ENCODE measurements around the gene KIAA1217. TPM values are rescaled to one million over a fixed set of nuclear protein-coding genes. Genes with fewer than 3 reads are reported as not detected.

Gene KIAA1217
- total RNA-seq, 1 donor from 2014 or later: 16.2 TPM

GRCh38 chr10:24219963-24220362 is 11.0 kb downstream of the KIAA1217 start:
- no peaks in the 10 kb centered on the region for H3K27me3 ChIP-seq (ENCODE audit: control insufficient read depth in 3 of 3, insufficient read depth in 3 of 3, low read length in 3 of 3)
- H3K9me3 ChIP-seq (ENCODE audit: control insufficient read depth in 3 of 3, low read length in 3 of 3): no peaks in the 10 kb centered on the region
- H3K27ac ChIP-seq (ENCODE audit: low read depth, low read length): no peak overlapping the region
- no peak overlapping the region for H3K4me3 ChIP-seq (ENCODE audit: low read length in 3 of 3)
- H3K9ac ChIP-seq (ENCODE audit: low read depth in 1 of 3, low read length in 3 of 3): peak overlapping the region in 1 of 3 donors; percentile 21
- peaks cover 14 to 23% (median 19%) of the 10 kb centered on the region in 3 donors for H3K36me3 ChIP-seq (ENCODE audit: control insufficient read depth in 3 of 3, insufficient read depth in 3 of 3, low read length in 3 of 3)
- H3K4me1 ChIP-seq (ENCODE audit: control insufficient read depth in 3 of 3, insufficient read depth in 3 of 3, low read length in 3 of 3): peaks cover 18 to 37% (median 26%) of the 10 kb centered on the region in 3 donors

- Histone ChIP-seq H3K4me1 (ENCODE audit: control insufficient read depth in 3 of 3, insufficient read depth in 3 of 3, low read length in 3 of 3) (peaks cover 0 to 12% (median 3%) of the 10 kb centered on the region in 3 donors), H3K9ac (ENCODE audit: low read depth in 1 of 3, low read length in 3 of 3) (no peak overlapping the region), H3K27me3 (ENCODE audit: control insufficient read depth in 3 of 3, insufficient read depth in 3 of 3, low read length in 3 of 3) (no peaks in the 10 kb centered on the region), H3K9me3 (ENCODE audit: control insufficient read depth in 3 of 3, low read length in 3 of 3) (no peaks in the 10 kb centered on the region), H3K27ac (ENCODE audit: low read depth, low read length) (no peak overlapping the region), H3K4me3 (ENCODE audit: low read length in 3 of 3) (no peak overlapping the region), H3K36me3 (ENCODE audit: control insufficient read depth in 3 of 3, insufficient read depth in 3 of 3, low read length in 3 of 3) (peaks cover 14 to 23% (median 19%) of the 10 kb centered on the region in 3 donors)
Observed at GRCh38 chr10:24223341-24223740, 14.4 kb downstream of the KIAA1217 start.

GRCh38 chr10:24223953-24224352 is 15.0 kb downstream of the KIAA1217 start:
- Histone ChIP-seq H3K36me3 (ENCODE audit: control insufficient read depth in 3 of 3, insufficient read depth in 3 of 3, low read length in 3 of 3) (peaks cover 14 to 23% (median 19%) of the 10 kb centered on the region in 3 donors), H3K4me1 (ENCODE audit: control insufficient read depth in 3 of 3, insufficient read depth in 3 of 3, low read length in 3 of 3) (peaks cover 0 to 12% (median 3%) of the 10 kb centered on the region in 3 donors), H3K27ac (ENCODE audit: low read depth, low read length) (no peak overlapping the region)

GRCh38 chr10:24228642-24229041 is 19.7 kb downstream of the KIAA1217 start:
- no peaks in the 10 kb centered on the region for H3K9me3 ChIP-seq (ENCODE audit: control insufficient read depth in 3 of 3, low read length in 3 of 3)
- peaks cover 0 to 2% (median 0%) of the 10 kb centered on the region in 3 donors for H3K4me1 ChIP-seq (ENCODE audit: control insufficient read depth in 3 of 3, insufficient read depth in 3 of 3, low read length in 3 of 3)
- no peak overlapping the region for H3K27ac ChIP-seq (ENCODE audit: low read depth, low read length)
- no peak overlapping the region for H3K4me3 ChIP-seq (ENCODE audit: low read length in 3 of 3)
- H3K9ac ChIP-seq (ENCODE audit: low read depth in 1 of 3, low read length in 3 of 3): no peak overlapping the region
- peaks cover 0 to 4% (median 3%) of the 10 kb centered on the region in 3 donors for H3K36me3 ChIP-seq (ENCODE audit: control insufficient read depth in 3 of 3, insufficient read depth in 3 of 3, low read length in 3 of 3)
- no peaks in the 10 kb centered on the region for H3K27me3 ChIP-seq (ENCODE audit: control insufficient read depth in 3 of 3, insufficient read depth in 3 of 3, low read length in 3 of 3)

More at GRCh38 chr10:24223953-24224352, 15.0 kb downstream of the KIAA1217 start:
- H3K27me3 ChIP-seq (ENCODE audit: control insufficient read depth in 3 of 3, insufficient read depth in 3 of 3, low read length in 3 of 3): no peaks in the 10 kb centered on the region
- H3K9me3 ChIP-seq (ENCODE audit: control insufficient read depth in 3 of 3, low read length in 3 of 3): no peaks in the 10 kb centered on the region
- no peak overlapping the region for H3K4me3 ChIP-seq (ENCODE audit: low read length in 3 of 3)
- no peak overlapping the region for H3K9ac ChIP-seq (ENCODE audit: low read depth in 1 of 3, low read length in 3 of 3)

GRCh38 chr10:24229909-24230308 is 21.0 kb downstream of the KIAA1217 start:
- H3K27ac ChIP-seq (ENCODE audit: low read depth, low read length): no peak overlapping the region
- H3K4me1 ChIP-seq (ENCODE audit: control insufficient read depth in 3 of 3, insufficient read depth in 3 of 3, low read length in 3 of 3): peaks cover 0 to 2% (median 0%) of the 10 kb centered on the region in 3 donors
- no peak overlapping the region for H3K4me3 ChIP-seq (ENCODE audit: low read length in 3 of 3)
- no peak overlapping the region for H3K9ac ChIP-seq (ENCODE audit: low read depth in 1 of 3, low read length in 3 of 3)
- H3K36me3 ChIP-seq (ENCODE audit: control insufficient read depth in 3 of 3, insufficient read depth in 3 of 3, low read length in 3 of 3): peaks cover 0 to 4% (median 0%) of the 10 kb centered on the region in 3 donors
- no peaks in the 10 kb centered on the region for H3K27me3 ChIP-seq (ENCODE audit: control insufficient read depth in 3 of 3, insufficient read depth in 3 of 3, low read length in 3 of 3)
- no peaks in the 10 kb centered on the region for H3K9me3 ChIP-seq (ENCODE audit: control insufficient read depth in 3 of 3, low read length in 3 of 3)

- H3K9ac ChIP-seq (ENCODE audit: low read depth in 1 of 3, low read length in 3 of 3): no peak overlapping the region
- H3K4me1 ChIP-seq (ENCODE audit: control insufficient read depth in 3 of 3, insufficient read depth in 3 of 3, low read length in 3 of 3): peaks cover 0 to 6% (median 2%) of the 10 kb centered on the region in 3 donors
- no peaks in the 10 kb centered on the region for H3K9me3 ChIP-seq (ENCODE audit: control insufficient read depth in 3 of 3, low read length in 3 of 3)
- no peak overlapping the region for H3K4me3 ChIP-seq (ENCODE audit: low read length in 3 of 3)
- no peaks in the 10 kb centered on the region for H3K27me3 ChIP-seq (ENCODE audit: control insufficient read depth in 3 of 3, insufficient read depth in 3 of 3, low read length in 3 of 3)
- peaks cover 0 to 4% (median 0%) of the 10 kb centered on the region in 3 donors for H3K36me3 ChIP-seq (ENCODE audit: control insufficient read depth in 3 of 3, insufficient read depth in 3 of 3, low read length in 3 of 3)
- no peak overlapping the region for H3K27ac ChIP-seq (ENCODE audit: low read depth, low read length)
Observed at GRCh38 chr10:24231200-24231599, 22.3 kb downstream of the KIAA1217 start.

- no peak overlapping the region for H3K27ac ChIP-seq (ENCODE audit: low read depth, low read length)
- peaks cover 0 to 4% (median 0%) of the 10 kb centered on the region in 3 donors for H3K36me3 ChIP-seq (ENCODE audit: control insufficient read depth in 3 of 3, insufficient read depth in 3 of 3, low read length in 3 of 3)
- H3K9ac ChIP-seq (ENCODE audit: low read depth in 1 of 3, low read length in 3 of 3): no peak overlapping the region
- no peaks in the 10 kb centered on the region for H3K27me3 ChIP-seq (ENCODE audit: control insufficient read depth in 3 of 3, insufficient read depth in 3 of 3, low read length in 3 of 3)
- no peaks in the 10 kb centered on the region for H3K9me3 ChIP-seq (ENCODE audit: control insufficient read depth in 3 of 3, low read length in 3 of 3)
- H3K4me3 ChIP-seq (ENCODE audit: low read length in 3 of 3): no peak overlapping the region
- peaks cover 19 to 36% (median 29%) of the 10 kb centered on the region in 3 donors for H3K4me1 ChIP-seq (ENCODE audit: control insufficient read depth in 3 of 3, insufficient read depth in 3 of 3, low read length in 3 of 3)
Observed at GRCh38 chr10:24234784-24235183, 25.8 kb downstream of the KIAA1217 start.

- H3K36me3 ChIP-seq (ENCODE audit: control insufficient read depth in 3 of 3, insufficient read depth in 3 of 3, low read length in 3 of 3): peaks cover 0 to 4% (median 0%) of the 10 kb centered on the region in 3 donors
- H3K27me3 ChIP-seq (ENCODE audit: control insufficient read depth in 3 of 3, insufficient read depth in 3 of 3, low read length in 3 of 3): no peaks in the 10 kb centered on the region
- H3K9ac ChIP-seq (ENCODE audit: low read depth in 1 of 3, low read length in 3 of 3): no peak overlapping the region
- no peak overlapping the region for H3K27ac ChIP-seq (ENCODE audit: low read depth, low read length)
- H3K9me3 ChIP-seq (ENCODE audit: control insufficient read depth in 3 of 3, low read length in 3 of 3): no peaks in the 10 kb centered on the region
- peaks cover 19 to 41% (median 33%) of the 10 kb centered on the region in 3 donors for H3K4me1 ChIP-seq (ENCODE audit: control insufficient read depth in 3 of 3, insufficient read depth in 3 of 3, low read length in 3 of 3)
- no peak overlapping the region for H3K4me3 ChIP-seq (ENCODE audit: low read length in 3 of 3)
Observed at GRCh38 chr10:24235471-24235870, 26.5 kb downstream of the KIAA1217 start.

GRCh38 chr10:24237801-24238395 is 29.0 kb downstream of the KIAA1217 start:
- Histone ChIP-seq H3K27me3 (ENCODE audit: control insufficient read depth in 3 of 3, insufficient read depth in 3 of 3, low read length in 3 of 3) (no peaks in the 10 kb centered on the region), H3K4me3 (ENCODE audit: low read length in 3 of 3) (no peak overlapping the region), H3K27ac (ENCODE audit: low read depth, low read length) (no peak overlapping the region), H3K9me3 (ENCODE audit: control insufficient read depth in 3 of 3, low read length in 3 of 3) (no peaks in the 10 kb centered on the region), H3K9ac (ENCODE audit: low read depth in 1 of 3, low read length in 3 of 3) (no peak overlapping the region), H3K4me1 (ENCODE audit: control insufficient read depth in 3 of 3, insufficient read depth in 3 of 3, low read length in 3 of 3) (peaks cover 31 to 56% (median 45%) of the 10 kb centered on the region in 3 donors), H3K36me3 (ENCODE audit: control insufficient read depth in 3 of 3, insufficient read depth in 3 of 3, low read length in 3 of 3) (no peaks in the 10 kb centered on the region)

- Histone ChIP-seq H3K27me3 (ENCODE audit: control insufficient read depth in 3 of 3, insufficient read depth in 3 of 3, low read length in 3 of 3) (no peaks in the 10 kb centered on the region), H3K9ac (ENCODE audit: low read depth in 1 of 3, low read length in 3 of 3) (no peak overlapping the region), H3K36me3 (ENCODE audit: control insufficient read depth in 3 of 3, insufficient read depth in 3 of 3, low read length in 3 of 3) (no peaks in the 10 kb centered on the region), H3K27ac (ENCODE audit: low read depth, low read length) (peak overlapping the region; percentile 5), H3K9me3 (ENCODE audit: control insufficient read depth in 3 of 3, low read length in 3 of 3) (no peaks in the 10 kb centered on the region), H3K4me3 (ENCODE audit: low read length in 3 of 3) (no peak overlapping the region), H3K4me1 (ENCODE audit: control insufficient read depth in 3 of 3, insufficient read depth in 3 of 3, low read length in 3 of 3) (peaks cover 31 to 56% (median 45%) of the 10 kb centered on the region in 3 donors)
Observed at GRCh38 chr10:24238519-24239247, 29.7 kb downstream of the KIAA1217 start.

Measured in skeletal muscle tissue (tissue), 4 donors.